ENCODE data around the gene GTF2H3.

Gene GTF2H3

DNA sequence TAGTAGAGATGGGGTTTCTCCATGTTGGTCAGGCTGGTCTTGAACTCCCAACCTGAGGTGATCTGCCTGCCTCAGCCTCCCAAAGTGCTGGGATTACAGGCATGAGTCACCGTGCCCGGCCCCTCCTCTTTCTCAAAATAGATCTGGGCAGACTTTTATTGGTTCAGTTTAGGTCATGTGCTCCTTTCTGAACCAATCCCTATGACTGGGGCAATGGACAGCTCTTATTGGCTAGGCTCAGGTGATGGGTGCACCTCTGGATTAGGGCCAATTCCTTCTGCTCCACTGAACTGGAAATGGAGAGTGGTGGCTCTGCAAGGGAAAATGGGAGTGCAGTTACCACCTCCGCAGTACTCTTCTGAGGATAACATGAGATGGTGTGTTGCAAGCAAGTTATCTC, 72.3 kb downstream of the GTF2H3 start:
- no peak for DNase-seq (ENCODE audit: low spot score in 2 of 2)
- Mint-ChIP-seq H3K4me3 (no peak overlapping the region), H3K4me1 (peaks cover 2% of the 10 kb centered on the region), H3K36me3 (peaks cover 2% of the 10 kb centered on the region), H3K9me3 (no peaks in the 10 kb centered on the region), H3K27ac (no peak overlapping the region), H3K27me3 (no peaks in the 10 kb centered on the region)
- no peak for ATAC-seq (ENCODE audit: low read depth)

DNA sequence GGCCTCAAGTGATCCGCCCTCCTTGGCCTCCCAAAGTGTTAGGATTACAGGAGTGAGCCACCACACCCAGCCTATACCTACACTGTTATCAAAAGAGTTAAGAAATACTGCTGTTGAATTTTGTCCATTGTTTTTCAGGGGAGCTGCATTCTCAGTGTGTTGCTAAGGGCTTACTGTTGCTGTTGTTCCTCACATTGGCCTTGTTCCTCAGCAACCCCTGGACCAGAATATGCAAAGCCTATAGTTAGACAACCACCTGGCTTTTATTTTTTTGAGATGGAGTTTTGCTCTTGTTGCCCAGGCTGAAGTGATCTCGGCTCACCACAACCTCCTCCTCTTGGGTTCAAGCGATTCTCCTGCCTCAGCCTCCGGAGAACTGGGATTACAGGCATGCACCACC, 73.8 kb downstream of the GTF2H3 start:
- no peak overlapping the region for H3K4me3 Mint-ChIP-seq

More for the DNA sequence above, 73.8 kb downstream of the GTF2H3 start:
- Mint-ChIP-seq H3K27me3 (no peaks in the 10 kb centered on the region), H3K27ac (no peak overlapping the region), H3K4me1 (peaks cover 4% of the 10 kb centered on the region), H3K9me3 (no peaks in the 10 kb centered on the region), H3K36me3 (no peaks in the 10 kb centered on the region)
- DNase-seq (ENCODE audit: low spot score in 2 of 2) (no peak), ATAC-seq (ENCODE audit: low read depth) (no peak)
